Heart left ventricle (tissue), 13 donors: Measurements from ENCODE around the gene COG4.
A peak's percentile ranks its signal among the peaks of the same experiment; 100 is the strongest.

Experiments used
- POLR2A ChIP-seq, 2 donors: fragments of 450-650 bp; IDR thresholded peaks; one replicate each; pipeline ENCODE4 v1.6.1; 2017; ENCODE audit warnings: antibody characterized with exemption in 2 of 2, mild to moderate bottlenecking in 2 of 2, moderate library complexity in 2 of 2
- TF ChIP-seq, protein P1 (sequence below), 12 donors: fragments of 200-600 bp; sonication (generic) in 4 of 12; IDR thresholded peaks; one replicate each; pipeline versions ENCODE4 v1.5.0 to v1.8.0; 2018 to 2022; ENCODE audit warnings: antibody characterized with exemption in 12 of 12, mild to moderate bottlenecking in 5 of 12
- donor health status: ischemic (EF 13 %, LVEDD 7.1; RV severe dilation, severe dysfunction).
- donor health status: DM: no; HTN: yes; CAD: no.
- donor health status: DM: no; HTN: no; CAD: no.
- donor health status: ischemic (EF 25% LVEDD 6.9; RV normal size, moderate dysfunction).
- donor health status: ischemic (EF 25% LVEDD 5.7; RV mildly dilated, moderate dysfunction).
- donor health status: ischemic (EF 35%, LVEDD 5.7; RV mildly dilated, moderate dysfunction).
- donor health status: nonischemic (EF 11% LVEDD 7.7; RV severe dilation, severe dysfunction).
- donor health status: DM: yes; HTN: yes; CAD: no.
- donor health status: PGD.
- donor health status: ischemic (EF 29% LVEDD 5.4; RV normal size, mild dysfunction).
- donor health status: nonischemic (EF 23%, LVEDD 6.1; RV moderate dilation, normal function).

DNA sequence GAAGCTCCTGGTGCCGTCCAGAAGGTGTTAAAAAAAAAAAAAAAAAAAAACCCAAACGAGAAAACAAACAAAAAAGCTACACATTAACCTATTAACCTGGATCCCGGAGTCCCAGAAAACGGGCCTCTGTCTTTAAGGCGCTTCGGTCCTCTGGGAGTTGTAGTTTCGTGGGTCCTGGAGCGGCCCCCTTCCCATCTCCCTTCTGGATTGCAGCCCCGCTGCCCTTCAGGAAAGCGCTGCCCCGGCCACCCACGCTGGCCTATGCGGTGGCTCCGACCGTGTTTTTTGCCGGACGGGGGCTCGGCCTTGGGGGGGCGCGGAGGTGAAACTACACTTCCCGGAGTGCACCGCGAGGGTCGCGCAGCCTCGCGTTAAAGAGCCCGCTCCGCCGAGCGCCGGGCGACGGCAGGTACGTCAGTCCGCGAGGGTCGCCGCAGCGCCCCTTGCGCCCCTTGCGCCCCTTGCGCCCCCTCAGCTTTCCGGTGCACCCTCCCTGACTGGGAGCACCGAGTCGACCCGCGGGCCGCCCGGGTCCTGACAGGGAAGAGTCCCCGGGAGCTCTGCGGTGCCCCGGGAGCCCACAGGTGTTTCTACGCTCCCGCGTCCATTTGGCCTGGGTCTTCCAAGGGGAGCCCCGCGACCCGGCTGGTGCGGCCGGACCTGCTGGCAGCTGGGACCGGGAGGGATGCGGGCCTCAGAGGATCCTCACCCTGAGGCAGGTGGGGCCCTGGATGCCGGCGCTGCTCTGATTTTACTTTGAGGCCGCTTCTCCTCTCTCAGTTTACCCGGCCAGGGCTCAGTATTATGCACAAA lies 68.9 kb downstream of the COG4 start, which contains the start of gene FCSK:
- TF ChIP-seq, protein P1, sequence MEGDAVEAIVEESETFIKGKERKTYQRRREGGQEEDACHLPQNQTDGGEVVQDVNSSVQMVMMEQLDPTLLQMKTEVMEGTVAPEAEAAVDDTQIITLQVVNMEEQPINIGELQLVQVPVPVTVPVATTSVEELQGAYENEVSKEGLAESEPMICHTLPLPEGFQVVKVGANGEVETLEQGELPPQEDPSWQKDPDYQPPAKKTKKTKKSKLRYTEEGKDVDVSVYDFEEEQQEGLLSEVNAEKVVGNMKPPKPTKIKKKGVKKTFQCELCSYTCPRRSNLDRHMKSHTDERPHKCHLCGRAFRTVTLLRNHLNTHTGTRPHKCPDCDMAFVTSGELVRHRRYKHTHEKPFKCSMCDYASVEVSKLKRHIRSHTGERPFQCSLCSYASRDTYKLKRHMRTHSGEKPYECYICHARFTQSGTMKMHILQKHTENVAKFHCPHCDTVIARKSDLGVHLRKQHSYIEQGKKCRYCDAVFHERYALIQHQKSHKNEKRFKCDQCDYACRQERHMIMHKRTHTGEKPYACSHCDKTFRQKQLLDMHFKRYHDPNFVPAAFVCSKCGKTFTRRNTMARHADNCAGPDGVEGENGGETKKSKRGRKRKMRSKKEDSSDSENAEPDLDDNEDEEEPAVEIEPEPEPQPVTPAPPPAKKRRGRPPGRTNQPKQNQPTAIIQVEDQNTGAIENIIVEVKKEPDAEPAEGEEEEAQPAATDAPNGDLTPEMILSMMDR (IDR thresholded peaks at IDR 0.05) = peak in 3 of 12 donors; percentile 4 to 16 (median 7)
- TF ChIP-seq POLR2A (IDR thresholded peaks at IDR 0.05) = peak in 1 of 2 donors; percentile 36
